GM23248 (cell line): ENCODE measurements around the gene ARHGEF5.
"Not testable (repeated sequence)": the region's sequence is repeated elsewhere in the genome, so short reads cannot be mapped to it uniquely, and the experiment has no call there.

Experiments
- EZH2 ChIP-seq: fragments of 200-600 bp; sonication (generic); IDR thresholded peaks from 2 replicates; pipeline ENCODE4 v1.6.1; 2018; ENCODE audit warnings: antibody characterized with exemption, mild to moderate bottlenecking; ENCODE audit not compliant: insufficient read depth, poor library complexity, severe bottlenecking
- EZH2phosphoT487 ChIP-seq: fragments of 200-600 bp; sonication (generic); IDR thresholded peaks from 2 replicates; pipeline ENCODE4 v1.6.1; 2018; ENCODE audit warnings: antibody characterized with exemption, moderate library complexity, mild to moderate bottlenecking, low read depth; ENCODE audit not compliant: insufficient read depth

DNA sequence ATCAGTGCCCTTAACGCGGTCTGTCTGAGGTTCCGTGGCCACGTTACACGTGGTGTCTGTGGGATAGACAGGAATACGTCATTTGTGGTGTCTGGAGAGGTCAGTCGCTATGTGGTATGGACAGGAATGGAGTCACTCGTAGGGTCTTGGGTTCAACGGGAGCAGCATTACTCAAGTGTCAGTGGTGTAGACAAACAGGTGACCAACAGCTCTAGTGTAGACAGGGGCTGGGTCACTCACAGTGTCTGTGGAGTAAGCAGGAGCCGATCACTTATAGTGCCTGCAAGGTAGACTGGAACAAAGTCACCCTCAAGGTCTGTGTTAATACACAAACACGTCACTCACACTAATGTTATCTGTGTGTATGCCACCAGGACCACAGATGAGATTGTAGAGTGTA lies 1.7 kb downstream of the ARHGEF5 start:
- TF ChIP-seq EZH2, EZH2phosphoT487: not testable (repeated sequence)
